SK-N-DZ (cell line): ENCODE measurements around the gene SLC13A2.
A peak's percentile ranks its signal among the peaks of the same experiment; 100 is the strongest.

ENCODE experiments used
- DNase-seq: peaks from one replicate; pipeline ENCODE4 v3.0.0-alpha.2; 2015; ENCODE audit warnings: low spot score

SLC13A2 gene

GRCh38 chr17:28470914-28471366 lies 2.5 kb upstream of the SLC13A2 start:
- DNase-seq: peak; percentile 66

GRCh38 chr17:28471531-28472342 lies 1.7 kb upstream of the SLC13A2 start:
- no peak for DNase-seq

GRCh38 chr17:28472871-28473497 lies 460 bp upstream of the SLC13A2 start:
- DNase-seq: no peak

DNA sequence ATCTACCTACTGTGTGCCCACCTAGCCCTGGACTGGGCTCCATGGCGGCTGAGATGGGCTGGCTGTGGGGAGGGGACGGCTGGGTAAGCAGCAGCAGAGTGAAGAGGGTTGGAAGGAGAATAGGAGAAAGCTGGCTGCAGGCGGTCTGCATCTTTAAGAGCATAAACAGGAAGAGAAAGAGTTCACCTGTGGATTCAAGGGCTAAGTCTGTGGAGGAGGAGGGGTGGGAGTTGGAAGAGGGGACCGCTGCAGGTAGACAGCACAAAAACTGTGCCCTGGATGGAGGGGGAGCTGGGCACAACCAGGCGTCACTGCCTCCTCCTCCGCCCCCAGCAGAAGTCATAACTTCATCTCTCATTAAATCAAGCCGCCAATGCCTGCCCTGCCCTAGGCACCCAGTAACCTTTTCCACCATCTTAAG lies 677 bp downstream of the SLC13A2 start:
- no peak for DNase-seq

GRCh38 chr17:28475151-28475900 lies 1.9 kb downstream of the SLC13A2 start:
- no peak for DNase-seq

DNA sequence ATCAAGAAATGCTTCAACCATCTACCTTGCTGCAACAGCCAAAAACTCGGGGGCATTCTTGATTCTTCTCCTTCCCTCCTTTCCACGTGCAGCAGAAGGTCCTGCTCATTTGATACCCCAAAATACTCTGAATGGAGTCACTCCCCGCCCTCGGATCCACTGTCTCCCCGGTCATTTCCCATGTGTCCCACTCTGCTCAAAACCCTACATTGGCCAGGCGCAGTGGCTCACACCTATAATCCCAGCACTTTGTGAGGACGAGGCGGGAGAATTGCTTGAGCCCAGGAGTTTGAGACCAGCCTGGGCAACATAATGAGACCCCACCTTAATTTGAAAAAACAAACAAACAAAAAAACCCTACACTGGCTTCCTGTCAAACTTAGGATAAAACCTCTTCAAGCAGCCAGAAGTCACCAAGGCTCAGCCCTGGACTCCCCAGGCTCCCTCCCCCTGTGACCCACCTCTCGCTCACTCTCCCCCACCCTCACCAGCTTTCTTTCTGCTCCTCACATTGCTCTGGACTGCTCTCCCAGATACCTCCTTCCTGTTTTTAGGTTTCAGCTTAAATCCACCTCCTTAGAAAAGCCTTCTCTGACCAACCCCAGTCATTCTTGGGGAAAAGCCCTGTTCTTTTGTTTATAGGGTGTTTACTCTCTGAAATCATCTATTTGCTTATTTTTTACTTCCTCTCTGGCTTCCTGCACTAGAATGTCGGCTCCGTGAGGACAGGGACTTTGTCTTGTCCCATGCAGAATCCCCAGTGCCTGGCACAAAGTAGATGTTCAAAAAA lies 2.8 kb downstream of the SLC13A2 start:
- DNase-seq: no peak

DNA sequence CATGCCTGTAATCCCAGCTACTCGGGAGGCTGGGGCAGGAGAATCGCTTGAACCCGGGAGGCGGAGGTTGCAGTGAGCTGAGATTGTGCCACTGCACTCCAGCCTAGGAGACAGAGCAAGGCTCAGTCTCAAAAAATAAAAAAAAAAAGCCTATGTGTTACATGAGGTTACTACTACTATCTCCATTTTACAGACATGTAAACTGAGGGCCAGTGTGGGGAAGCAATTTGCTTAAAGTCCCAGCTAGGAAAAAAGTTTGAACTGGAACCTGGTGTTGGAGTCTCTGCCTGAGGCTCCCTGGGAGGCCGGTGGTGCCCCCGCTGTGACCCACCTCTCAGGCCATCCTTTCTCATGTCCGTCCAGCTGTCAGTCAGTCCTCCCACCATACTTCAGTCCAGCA lies 4.5 kb downstream of the SLC13A2 start:
- no peak for DNase-seq

GRCh38 chr17:28478712-28479615 lies 5.5 kb downstream of the SLC13A2 start:
- no peak for DNase-seq

DNA sequence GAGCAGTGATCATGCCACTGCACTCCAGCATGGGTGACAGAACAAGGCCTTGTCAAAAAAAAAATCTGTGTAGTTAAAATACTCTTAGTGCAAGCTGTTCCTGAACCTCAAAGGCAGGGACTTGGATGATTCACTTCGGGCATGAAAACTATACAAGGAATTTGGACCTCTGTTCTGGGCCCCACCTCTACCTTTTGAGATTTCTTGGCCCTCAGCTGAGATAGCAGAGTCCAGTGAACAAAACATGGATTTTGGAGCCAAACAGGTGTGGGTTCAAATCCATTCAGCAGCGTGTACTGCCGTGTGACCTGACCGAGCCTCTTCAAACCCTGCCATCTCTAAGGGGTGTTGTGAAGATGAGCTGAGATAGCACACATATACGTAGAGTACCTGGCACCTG lies 6.8 kb downstream of the SLC13A2 start:
- DNase-seq: no peak

- DNase-seq: no peak
Observed at GRCh38 chr17:28480799-28481571, 7.5 kb downstream of the SLC13A2 start.

DNA sequence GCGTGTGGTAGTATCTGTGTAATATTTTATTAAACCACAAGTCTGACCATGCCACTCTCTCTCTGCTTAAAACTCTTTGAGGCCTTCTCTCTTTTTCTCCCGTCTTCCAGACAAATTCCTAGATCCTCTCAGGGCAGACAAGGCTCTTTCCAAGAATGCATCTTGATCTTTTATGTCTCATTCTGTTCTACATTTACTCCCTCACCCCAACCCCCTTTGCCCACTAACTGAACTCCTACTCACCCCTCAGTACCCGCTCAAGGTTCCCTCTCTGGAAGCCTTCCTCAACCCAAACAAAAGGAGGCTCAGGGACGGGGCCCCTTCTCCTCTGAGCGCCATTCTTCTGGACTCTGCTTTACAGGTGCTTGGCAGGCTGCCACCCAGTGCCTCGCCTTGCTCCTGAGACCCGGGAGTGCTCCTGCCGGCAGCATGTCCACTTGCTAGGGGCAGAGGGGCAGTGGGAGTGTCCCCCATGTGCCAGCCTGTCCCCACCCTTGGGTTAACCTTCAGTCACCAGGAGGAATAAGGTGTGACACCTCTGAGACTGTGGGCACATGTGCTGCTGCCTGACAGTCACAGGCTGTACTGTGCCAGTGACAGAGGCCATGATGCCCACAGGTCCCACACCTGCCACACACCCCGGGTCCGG lies 9.2 kb downstream of the SLC13A2 start:
- DNase-seq: no peak

GRCh38 chr17:28484296-28484695 lies 10.9 kb downstream of the SLC13A2 start:
- no peak for DNase-seq

- DNase-seq: no peak
Observed at GRCh38 chr17:28485049-28485448, 11.6 kb downstream of the SLC13A2 start.

DNA sequence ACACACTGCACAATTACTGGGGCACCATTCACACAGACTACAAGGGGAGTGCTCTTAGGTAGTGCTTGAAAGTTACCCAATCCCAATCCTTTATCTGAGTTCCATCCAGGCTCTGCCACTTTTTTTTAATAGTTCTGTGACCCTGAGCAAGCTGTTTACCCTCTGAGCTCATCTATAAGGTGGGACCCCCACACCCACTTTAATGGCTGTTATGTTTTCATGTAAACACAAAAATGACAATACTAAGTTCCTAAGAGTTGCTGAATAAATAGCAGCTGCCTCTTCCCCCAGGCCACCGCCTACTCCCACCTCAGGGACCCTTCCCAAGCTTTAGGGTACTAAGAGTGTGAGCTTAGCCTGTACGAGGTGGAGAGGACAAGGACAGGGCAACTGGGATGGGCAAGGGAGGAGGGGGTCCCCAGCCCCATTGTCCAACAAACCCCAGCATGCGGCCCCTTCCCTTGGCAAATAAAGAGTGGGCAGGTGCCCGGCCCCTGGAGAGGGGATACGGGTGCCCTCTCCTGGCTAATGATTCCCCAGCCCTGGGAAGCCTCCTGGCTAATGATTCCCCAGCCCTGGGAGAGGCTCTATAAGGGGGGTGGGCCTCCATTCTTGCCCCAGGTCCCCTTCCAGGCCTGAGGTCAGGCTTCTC lies 14.6 kb downstream of the SLC13A2 start:
- no peak for DNase-seq

GRCh38 chr17:28488533-28489276 lies 15.3 kb downstream of the SLC13A2 start:
- DNase-seq: no peak

DNA sequence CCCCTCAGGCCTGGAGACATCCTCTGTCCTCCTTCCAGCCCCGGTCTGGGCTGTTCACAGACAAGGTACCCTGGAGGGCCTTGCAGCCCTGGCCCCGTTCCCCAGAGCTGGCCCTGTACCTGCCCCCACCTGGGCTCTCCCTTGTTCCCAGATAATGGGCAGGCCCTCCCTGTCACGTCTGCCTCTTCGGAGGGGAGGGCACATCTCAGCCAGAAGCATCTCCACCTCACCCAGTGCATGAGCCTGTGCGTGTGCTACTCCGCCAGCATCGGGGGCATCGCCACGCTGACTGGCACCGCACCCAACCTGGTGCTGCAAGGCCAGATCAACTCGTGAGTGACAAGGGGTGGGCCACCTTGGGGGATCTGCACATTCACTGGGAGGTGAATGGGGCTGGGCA lies 17.8 kb downstream of the SLC13A2 start:
- no peak for DNase-seq

DNA sequence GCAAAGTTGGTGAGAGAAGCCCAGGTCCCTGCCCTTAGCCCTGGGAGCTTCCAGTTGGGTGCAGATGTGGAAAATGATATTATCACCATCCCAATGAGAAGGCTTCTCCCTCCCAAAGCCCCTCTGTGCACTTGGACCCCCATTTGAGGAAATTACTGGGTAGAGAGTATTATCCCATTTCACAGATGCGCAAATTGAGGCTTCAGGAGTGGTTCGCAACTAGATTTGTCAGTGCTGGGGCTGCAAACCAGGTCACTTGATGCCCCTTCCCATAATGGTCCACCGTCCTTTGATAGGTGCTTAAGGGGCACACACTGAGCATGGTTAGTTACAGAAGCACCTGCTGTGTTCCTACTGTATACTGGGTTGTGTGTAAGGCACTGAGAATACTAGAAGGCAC lies 18.4 kb downstream of the SLC13A2 start:
- no peak for DNase-seq
